GM12878 (cell line): ENCODE measurements around the gene FOXI1.

ENCODE experiments used
- ZNF384 ChIP-seq: IDR thresholded peaks from 2 replicates; pipeline ENCODE4 v1.6.1; 2012; ENCODE audit warnings: low read depth, mild to moderate bottlenecking, low read length, improper control_type of control experiment, borderline replicate concordance
- TF ChIP-seq, protein P1 (sequence below), 3 experiments: IDR thresholded peaks in 2 of 3; conservative IDR thresholded peaks in 1 of 3; 2 replicates each; pipeline ENCODE4 v1.5.1; 2011; ENCODE audit warnings: low read depth in 3 of 3, low read length in 3 of 3, mild to moderate bottlenecking in 3 of 3, control low read depth in 2 of 3, moderate library complexity in 2 of 3, inconsistent platforms in 1 of 3, mixed read lengths in 1 of 3; ENCODE audit not compliant: control insufficient read depth in 2 of 3, insufficient read depth in 1 of 3; ENCODE audit errors: extremely low read depth in 1 of 3

DNA sequence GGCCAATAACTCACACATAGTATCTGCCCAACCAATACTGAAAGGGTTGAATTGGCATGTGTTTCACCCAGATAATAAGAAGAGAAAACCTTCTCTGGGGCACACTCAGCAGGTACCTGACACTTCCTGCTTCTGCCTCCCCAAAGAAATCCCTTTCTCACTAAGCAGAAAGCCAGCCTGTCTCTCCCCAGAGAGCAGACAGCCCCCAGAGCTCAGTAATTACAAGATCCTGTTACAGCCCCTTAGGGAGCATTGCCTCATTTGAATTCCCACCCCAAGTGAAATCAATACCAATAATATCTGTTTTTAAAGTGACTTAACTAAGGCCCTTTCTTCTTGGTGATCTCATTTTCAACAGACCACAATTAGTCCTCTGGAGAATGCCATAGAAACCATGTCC lies 38.5 kb upstream of the FOXI1 start:
- TF ChIP-seq, protein P1, sequence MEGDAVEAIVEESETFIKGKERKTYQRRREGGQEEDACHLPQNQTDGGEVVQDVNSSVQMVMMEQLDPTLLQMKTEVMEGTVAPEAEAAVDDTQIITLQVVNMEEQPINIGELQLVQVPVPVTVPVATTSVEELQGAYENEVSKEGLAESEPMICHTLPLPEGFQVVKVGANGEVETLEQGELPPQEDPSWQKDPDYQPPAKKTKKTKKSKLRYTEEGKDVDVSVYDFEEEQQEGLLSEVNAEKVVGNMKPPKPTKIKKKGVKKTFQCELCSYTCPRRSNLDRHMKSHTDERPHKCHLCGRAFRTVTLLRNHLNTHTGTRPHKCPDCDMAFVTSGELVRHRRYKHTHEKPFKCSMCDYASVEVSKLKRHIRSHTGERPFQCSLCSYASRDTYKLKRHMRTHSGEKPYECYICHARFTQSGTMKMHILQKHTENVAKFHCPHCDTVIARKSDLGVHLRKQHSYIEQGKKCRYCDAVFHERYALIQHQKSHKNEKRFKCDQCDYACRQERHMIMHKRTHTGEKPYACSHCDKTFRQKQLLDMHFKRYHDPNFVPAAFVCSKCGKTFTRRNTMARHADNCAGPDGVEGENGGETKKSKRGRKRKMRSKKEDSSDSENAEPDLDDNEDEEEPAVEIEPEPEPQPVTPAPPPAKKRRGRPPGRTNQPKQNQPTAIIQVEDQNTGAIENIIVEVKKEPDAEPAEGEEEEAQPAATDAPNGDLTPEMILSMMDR (IDR thresholded peaks at IDR 0.05 in 2 of 3, conservative IDR thresholded peaks at IDR 0.05 in 1 of 3; ENCODE audit: control insufficient read depth in 2 of 3, extremely low read depth in 1 of 3, insufficient read depth in 1 of 3, low read depth in 3 of 3, low read length in 3 of 3), result no peak
- no peak for TF ChIP-seq ZNF384
